Middle frontal gyrus (tissue), 1 donor: ENCODE measurements around the gene ST14.
"Not testable (repeated sequence)": the region's sequence is repeated elsewhere in the genome, so short reads cannot be mapped to it uniquely, and the experiment has no call there.

Experiments
- DNase-seq: peaks from one replicate; pipeline ENCODE4 v3.0.0-alpha.2; 2015; ENCODE audit warnings: low spot score; ENCODE audit errors: extremely low spot score

Gene ST14

GRCh38 chr11:130223291-130223971, 63.8 kb downstream of the ST14 start:
- no peak for DNase-seq

GRCh38 chr11:130227373-130227772, 67.8 kb downstream of the ST14 start:
- DNase-seq = no peak

GRCh38 chr11:130233486-130233885, 73.9 kb downstream of the ST14 start:
- not testable (repeated sequence) for DNase-seq

GRCh38 chr11:130233888-130234287, 74.3 kb downstream of the ST14 start:
- DNase-seq = not testable (repeated sequence)

GRCh38 chr11:130234315-130234714, 74.7 kb downstream of the ST14 start:
- DNase-seq = no peak

- no peak for DNase-seq
Measured at GRCh38 chr11:130237282-130238006, 77.9 kb downstream of the ST14 start.

- DNase-seq = no peak
Measured at GRCh38 chr11:130241713-130242112, 82.1 kb downstream of the ST14 start.

GRCh38 chr11:130243816-130244215, 84.2 kb downstream of the ST14 start:
- no peak for DNase-seq

GRCh38 chr11:130244848-130245247, 85.3 kb downstream of the ST14 start:
- DNase-seq = no peak

GRCh38 chr11:130245375-130245774, 85.8 kb downstream of the ST14 start:
- not testable (repeated sequence) for DNase-seq

GRCh38 chr11:130246270-130246669, 86.7 kb downstream of the ST14 start:
- DNase-seq = no peak

- no peak for DNase-seq
Measured at GRCh38 chr11:130246738-130247137, 87.2 kb downstream of the ST14 start.

- no peak for DNase-seq
Measured at GRCh38 chr11:130247319-130247718, 87.7 kb downstream of the ST14 start.

- no peak for DNase-seq
Measured at GRCh38 chr11:130249371-130249770, 89.8 kb downstream of the ST14 start.

GRCh38 chr11:130249929-130250328, 90.3 kb downstream of the ST14 start:
- DNase-seq = not testable (repeated sequence)

- not testable (repeated sequence) for DNase-seq
Measured at GRCh38 chr11:130251763-130252162, 92.2 kb downstream of the ST14 start.
